Mucosa of gallbladder (tissue), 1 donor: Measurements from ENCODE around the gene BTC. TPM values are rescaled to one million over a fixed set of nuclear protein-coding genes. Genes with fewer than 3 reads are reported as not detected.
"Not testable (repeated sequence)": the region's sequence is repeated elsewhere in the genome, so short reads cannot be mapped to it uniquely, and the experiment has no call there.

Source experiments
- DNase-seq: peaks from one replicate; pipeline ENCODE4 v3.0.0-alpha.2; 2020; ENCODE audit warnings: low spot score
- total RNA-seq: library from RNA; stranded (reverse); gene quantifications from one replicate; pipeline ENCODE4 v1.2.1, GENCODE V29; 2021
- donor health status: DM: no; HTN: no; CAD: no.

The BTC gene
- 10.3 TPM for total RNA-seq

GRCh38 chr4:74794382-74795010 is at the start of gene BTC:
TSS of gene BTC (minus strand) at chr4:74794523. CDS start at chr4:74794325, 198 bp downstream.
- DNase-seq, result peak; percentile 61

GRCh38 chr4:74840936-74841509 is 46.7 kb upstream of the BTC start:
- no peak for DNase-seq

- no peak for DNase-seq
These were observed 44.5 kb upstream of the BTC start for GRCh38 chr4:74838746-74839370.

GRCh38 chr4:74830928-74831327 is 36.6 kb upstream of the BTC start:
- DNase-seq, result no peak

DNA sequence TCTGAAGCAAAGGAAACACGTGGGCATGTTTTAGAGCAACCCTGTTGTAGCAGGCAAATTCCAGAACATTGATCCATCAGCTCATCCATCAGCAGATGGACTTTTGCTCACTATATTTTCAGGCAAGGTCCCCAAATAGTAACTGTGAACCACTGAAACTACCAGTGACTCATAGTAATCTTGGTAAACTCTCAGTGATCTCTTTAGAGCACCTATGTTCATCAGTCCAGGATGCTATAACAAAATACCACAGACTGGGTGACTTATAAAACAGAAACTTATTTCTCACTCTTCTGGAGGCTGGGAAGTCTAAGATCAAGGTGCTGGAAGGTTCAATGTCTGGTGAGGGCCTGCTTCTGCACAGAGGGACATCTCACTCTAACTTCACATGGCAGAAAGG is 28.9 kb upstream of the BTC start:
- DNase-seq, result no peak

DNA sequence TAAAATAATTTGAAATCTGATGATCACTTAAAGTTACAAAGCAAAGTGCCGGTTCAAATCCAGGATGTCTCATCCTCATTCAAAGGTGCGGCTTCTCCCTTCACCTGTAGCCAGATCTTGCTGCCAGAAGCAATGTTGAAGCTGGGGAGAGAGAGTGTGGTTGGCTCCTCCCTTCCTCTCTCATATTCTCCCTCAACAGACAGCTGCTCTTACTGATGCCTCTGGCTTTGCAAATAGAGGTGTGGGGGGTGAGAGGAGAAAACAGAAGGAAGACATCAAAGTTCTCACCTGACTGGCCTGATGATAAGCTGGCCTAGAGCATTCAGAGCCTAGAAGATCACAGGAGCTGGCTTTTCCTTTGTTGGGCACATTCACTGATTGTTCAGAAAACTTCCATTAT is 28.3 kb upstream of the BTC start:
- DNase-seq, result no peak

DNA sequence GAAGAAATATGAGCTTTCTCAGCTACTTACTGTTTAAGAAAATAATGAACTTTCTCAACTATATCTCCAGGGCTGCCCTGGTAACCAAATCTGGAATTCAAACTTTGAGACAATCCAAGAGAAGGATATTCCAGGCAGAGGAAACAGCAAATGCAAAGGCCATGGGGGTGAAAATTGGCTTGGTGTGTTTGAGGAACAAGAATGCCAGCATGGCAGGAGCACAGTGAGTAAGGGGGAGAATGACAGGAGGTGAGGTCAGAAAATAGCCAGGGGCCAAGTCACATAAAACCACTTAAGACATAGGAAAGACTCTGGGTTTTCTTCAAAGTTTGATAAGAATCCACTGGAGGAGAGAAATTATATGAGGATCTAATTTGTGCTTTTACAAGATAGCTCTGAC is 27.2 kb upstream of the BTC start:
- DNase-seq, result no peak

- no peak for DNase-seq
These were observed 19.7 kb upstream of the BTC start for GRCh38 chr4:74814052-74814451.

GRCh38 chr4:74812056-74812455 is 17.7 kb upstream of the BTC start:
- not testable (repeated sequence) for DNase-seq

DNA sequence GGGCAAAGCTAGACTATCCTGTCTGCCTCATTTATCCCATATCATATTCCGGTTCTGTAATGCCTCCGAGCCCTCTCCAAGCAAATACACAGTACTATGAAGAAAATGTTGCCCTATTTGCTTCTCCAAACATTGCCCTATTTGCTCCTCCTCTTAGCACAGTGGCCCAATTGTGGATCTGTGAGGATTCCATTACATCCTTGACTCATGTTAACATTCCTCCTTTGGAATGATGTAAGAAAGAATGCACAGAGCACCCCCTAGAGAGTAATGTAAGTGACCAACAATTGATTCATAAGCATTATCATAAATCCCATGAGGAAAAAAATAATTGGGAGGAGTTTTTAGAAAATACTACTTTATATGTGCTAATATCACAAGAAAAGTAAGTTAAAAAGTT is 11.3 kb upstream of the BTC start:
- DNase-seq, result no peak

GRCh38 chr4:74800310-74800709 is 6.0 kb upstream of the BTC start:
- DNase-seq, result no peak

DNA sequence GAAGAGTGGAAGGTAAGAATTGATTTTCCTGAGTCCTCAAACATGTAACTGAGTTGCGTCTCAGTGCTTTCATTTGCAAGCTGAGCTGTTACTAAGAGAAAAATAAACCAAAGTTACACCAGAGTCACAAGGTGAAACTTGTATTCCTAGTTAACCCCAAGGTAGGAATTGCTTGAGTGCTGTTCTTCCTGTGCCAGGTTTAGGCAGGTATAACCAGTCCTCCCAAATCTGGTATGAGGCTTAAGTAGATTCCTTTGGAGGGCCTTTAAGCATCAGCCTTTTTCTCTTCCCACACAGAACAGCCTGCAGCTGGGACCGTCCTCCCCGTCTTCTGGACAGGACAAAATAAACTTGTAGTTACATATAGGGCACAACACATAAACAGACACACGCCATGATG is 2.3 kb upstream of the BTC start:
- no peak for DNase-seq

GRCh38 chr4:74793757-74794381 is 454 bp downstream of the BTC start:
- DNase-seq, result peak; percentile 68

DNA sequence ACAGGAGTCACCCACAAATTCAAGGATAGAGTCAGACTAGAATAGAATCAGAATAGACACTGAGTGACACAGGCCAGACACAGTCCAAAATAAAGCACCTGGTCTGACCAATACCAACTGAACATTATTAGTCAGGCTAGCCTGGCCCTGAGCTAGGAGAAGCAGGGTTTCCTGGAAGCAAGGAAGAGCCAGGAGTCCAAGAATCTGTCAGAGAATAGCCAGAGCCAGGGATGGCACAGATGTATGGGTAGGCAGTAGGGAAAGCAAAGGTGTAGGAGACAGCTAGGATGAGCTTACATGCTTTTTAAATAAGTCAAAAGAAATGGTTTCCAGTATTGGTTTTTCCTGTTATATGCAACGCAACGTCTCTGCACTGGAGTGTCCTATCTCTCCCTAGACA is 3.7 kb downstream of the BTC start:
- DNase-seq, result no peak

- DNase-seq, result no peak
These were observed 4.8 kb downstream of the BTC start for GRCh38 chr4:74789518-74789917.

- no peak for DNase-seq
These were observed 16.8 kb downstream of the BTC start for GRCh38 chr4:74777531-74777930.

- DNase-seq, result no peak
These were observed 21.5 kb downstream of the BTC start for GRCh38 chr4:74772783-74773182.

- DNase-seq, result no peak
These were observed 22.2 kb downstream of the BTC start for GRCh38 chr4:74772106-74772505.

DNA sequence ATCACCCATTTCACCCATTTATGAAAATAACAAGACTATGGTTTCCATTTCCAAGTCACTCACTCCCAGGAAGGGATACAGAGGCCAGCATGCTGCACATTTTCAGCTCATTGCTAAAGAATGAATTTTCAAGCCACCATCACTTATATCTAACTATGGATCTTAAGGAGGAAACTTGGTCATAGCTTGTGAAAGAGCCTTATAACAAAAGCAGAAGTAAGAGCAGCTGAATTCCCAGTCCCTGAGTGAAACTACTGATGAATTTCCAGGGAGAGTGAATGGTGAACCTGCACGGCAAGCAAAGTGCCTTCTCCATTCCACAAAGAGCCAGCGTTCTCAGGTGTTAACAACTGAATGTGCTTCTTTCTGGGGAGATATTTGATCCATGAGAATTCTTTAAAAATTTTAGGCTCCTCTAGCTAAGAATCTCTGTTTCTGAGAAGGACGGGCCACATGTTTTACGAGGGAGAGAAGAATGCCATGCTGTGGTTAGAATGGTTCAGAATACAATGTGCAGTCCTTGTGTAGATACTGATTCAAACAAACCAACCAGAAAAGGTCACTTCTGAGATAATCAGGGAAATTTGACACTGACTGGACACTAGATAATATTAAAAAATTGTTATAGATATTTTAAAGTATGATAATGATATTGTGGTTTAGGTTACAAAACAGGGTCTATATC is 24.0 kb downstream of the BTC start:
- no peak for DNase-seq

GRCh38 chr4:74768857-74769525 is 25.3 kb downstream of the BTC start:
- DNase-seq, result peak; percentile 51

GRCh38 chr4:74764119-74764518 is 30.2 kb downstream of the BTC start:
- DNase-seq, result no peak
